Neuron (in vitro differentiated cells): ENCODE data around the gene ITPKC.
"Not testable (repeated sequence)": the region's sequence is repeated elsewhere in the genome, so short reads cannot be mapped to it uniquely, and the experiment has no call there.

Source experiments
- H2AFZ ChIP-seq: one replicate; pipeline ENCODE4 v1.6.1; 2013; ENCODE audit warnings: low read depth, mild to moderate bottlenecking, inconsistent platforms, low read length, moderate library complexity
- H3K27me3 ChIP-seq: one replicate; pipeline ENCODE4 v1.6.1; 2013; ENCODE audit warnings: low read length; ENCODE audit not compliant: insufficient read depth
- H3K36me3 ChIP-seq: one replicate; pipeline ENCODE4 v1.6.1; 2013; ENCODE audit warnings: low read length; ENCODE audit not compliant: insufficient read depth
- H3K4me1 ChIP-seq: one replicate; pipeline ENCODE4 v1.6.1; 2013; ENCODE audit warnings: low read length; ENCODE audit not compliant: insufficient read depth
- H3K4me3 ChIP-seq: 2 replicates; pipeline ENCODE4 v1.5.1; 2013; ENCODE audit warnings: mild to moderate bottlenecking, low read length, moderate library complexity
- H3K9me3 ChIP-seq: one replicate; pipeline ENCODE4 v1.6.1; 2013; ENCODE audit warnings: low read length

Gene ITPKC

DNA sequence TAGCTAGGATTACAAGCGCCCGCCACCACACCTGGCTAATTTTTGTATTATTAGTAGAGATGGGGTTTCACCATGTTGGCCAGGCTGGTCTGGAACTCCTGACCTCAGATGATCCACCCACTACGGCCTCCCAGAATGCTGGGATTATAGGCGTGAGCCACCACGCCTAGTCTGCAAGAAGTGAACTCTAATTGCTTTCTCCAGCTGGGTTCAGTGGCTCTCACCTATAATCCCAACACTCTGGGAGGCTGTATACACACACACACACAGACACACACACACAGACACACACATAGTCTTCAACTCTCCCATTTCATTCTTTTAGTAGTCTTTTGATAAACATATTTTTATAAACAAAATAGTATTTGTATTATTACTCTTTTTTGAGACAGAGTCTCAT lies 13.2 kb downstream of the ITPKC start:
- H3K9me3 ChIP-seq, H2AFZ ChIP-seq, H3K4me3 ChIP-seq, H3K4me1 ChIP-seq, H3K27me3 ChIP-seq: not testable (repeated sequence)
- peaks cover 74% of the 10 kb centered on the region for H3K36me3 ChIP-seq

DNA sequence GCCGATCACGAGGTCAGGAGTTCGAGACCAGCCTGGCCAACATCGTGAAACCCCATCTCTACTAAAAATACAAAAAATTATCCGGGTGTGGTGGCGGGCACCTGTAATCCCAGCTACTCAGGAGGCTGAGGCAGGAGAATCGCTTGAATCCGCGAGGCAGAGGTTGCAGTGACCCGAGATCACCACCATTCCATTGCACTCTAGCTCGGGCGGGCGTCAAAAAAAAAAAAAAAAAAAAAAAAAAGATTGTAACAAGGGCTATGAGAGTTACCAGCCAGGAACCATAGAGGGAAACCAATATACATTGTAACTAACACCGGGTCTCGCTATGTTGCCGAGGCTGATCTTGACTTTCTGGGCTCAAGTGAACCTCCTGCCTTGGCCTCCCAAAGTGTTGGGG lies 15.4 kb downstream of the ITPKC start:
- H3K4me1 ChIP-seq, H3K9me3 ChIP-seq, H3K27me3 ChIP-seq, H2AFZ ChIP-seq, H3K4me3 ChIP-seq: not testable (repeated sequence)
- H3K36me3 ChIP-seq = peaks cover 81% of the 10 kb centered on the region

DNA sequence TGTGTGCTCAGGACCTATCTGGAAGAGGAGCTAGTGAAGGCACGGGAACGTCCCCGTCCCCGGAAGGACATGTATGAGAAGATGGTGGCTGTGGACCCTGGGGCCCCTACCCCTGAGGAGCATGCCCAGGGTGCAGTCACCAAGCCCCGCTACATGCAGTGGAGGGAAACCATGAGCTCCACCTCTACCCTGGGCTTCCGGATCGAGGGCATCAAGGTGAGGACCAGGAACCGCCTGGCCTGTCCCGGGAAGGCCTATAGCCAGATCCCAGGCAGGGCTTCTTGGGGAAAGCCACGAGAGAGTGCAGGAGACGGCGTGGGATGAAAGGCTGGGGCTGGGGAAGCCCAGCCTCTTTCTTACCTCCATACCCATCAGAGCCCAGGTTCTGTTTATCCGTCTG lies 16.2 kb downstream of the ITPKC start:
- Histone ChIP-seq H3K9me3 (peaks cover 2% of the 10 kb centered on the region), H3K4me1 (no peaks in the 10 kb centered on the region), H3K4me3 (no peak overlapping the region), H3K27me3 (no peaks in the 10 kb centered on the region), H3K36me3 (peaks cover 76% of the 10 kb centered on the region), H2AFZ (no peak overlapping the region)

DNA sequence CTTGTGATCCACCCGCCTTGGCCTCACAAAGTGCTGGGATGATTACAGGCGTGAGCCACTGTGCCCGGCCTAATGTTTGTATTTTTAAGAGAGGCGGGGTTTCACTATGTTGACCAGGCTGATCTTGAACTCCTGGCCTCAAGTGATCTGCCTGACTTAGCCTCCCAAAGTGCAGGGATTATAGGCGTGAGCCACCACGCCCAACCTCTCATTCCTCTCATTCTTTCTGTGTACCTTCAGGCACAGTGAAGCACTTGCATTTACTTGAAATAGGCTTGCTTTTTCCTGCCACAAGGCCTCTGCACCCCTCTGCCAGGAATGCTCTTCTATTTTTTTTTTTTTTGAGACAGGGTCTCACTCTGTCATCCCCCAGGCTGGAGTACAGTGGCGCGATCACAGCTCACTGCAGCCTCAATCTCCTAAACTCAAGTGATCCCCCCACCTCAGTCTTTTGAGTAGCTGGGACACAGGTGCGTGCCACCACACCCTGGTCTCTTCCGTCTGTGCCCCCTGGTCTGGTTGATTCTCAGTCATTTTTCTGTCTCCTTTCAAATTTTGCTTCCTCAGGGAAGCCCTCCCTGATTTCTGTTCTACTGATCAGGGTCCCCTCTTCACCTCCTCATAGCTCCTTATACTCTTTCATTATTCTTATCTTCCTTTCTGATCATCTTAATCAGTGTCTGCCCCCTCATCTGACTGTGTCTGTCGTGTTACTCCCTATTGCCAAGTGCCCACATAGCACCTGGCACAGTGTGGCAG lies 18.3 kb downstream of the ITPKC start:
- Histone ChIP-seq H3K4me1 (no peaks in the 10 kb centered on the region), H3K36me3 (peaks cover 82% of the 10 kb centered on the region), H3K4me3 (no peak overlapping the region), H3K27me3 (no peaks in the 10 kb centered on the region), H3K9me3 (peaks cover 2% of the 10 kb centered on the region), H2AFZ (no peak overlapping the region)

DNA sequence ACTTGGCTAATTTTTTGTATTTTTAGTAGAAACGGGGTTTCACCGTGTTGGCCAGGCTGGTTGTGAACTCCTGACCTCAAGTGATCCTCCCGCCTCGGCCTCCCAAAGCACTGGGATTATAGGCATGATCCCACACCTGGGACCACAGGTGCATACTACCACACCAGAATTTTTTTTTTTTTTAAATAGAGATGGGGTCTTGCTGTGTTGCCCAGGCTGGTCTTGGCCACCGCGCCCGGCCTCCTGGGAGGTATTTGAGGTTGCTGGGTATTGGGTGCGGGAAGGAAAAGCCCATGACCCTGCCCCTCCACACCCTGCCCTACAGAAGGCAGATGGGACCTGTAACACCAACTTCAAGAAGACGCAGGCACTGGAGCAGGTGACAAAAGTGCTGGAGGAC lies 19.7 kb downstream of the ITPKC start:
- Histone ChIP-seq H3K36me3 (peaks cover 68% of the 10 kb centered on the region), H3K27me3 (no peaks in the 10 kb centered on the region), H2AFZ (no peak overlapping the region), H3K4me3 (no peak overlapping the region), H3K9me3 (no peaks in the 10 kb centered on the region), H3K4me1 (no peaks in the 10 kb centered on the region)

DNA sequence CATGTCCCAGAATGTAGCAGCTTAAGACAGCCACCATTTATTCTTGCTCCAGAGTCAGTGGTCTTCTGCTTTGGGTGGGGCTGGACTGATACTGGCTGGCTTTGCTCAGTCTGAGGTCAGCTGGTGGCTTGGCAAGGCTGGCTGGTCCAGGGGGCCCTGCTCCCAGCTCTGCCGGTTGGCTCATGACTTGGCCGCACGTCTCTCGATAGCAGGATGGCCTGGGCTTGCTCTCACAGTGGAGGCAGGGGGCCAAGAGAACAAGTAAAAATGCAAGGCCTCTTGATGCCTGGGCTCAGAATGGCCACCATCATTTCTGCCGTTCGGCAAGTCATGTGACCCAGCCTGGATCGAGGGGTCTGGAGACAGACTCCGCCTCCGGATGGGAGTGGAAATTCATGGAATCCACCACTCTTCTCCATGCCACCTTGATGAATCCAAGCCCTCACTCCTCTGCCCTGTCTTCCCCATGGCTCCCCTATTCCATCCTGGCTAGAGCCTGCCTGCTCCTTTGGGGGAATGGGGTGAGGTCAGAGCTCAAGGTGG lies 20.3 kb downstream of the ITPKC start:
- Histone ChIP-seq H3K4me3 (no peak overlapping the region), H3K36me3 (peaks cover 66% of the 10 kb centered on the region), H3K4me1 (no peaks in the 10 kb centered on the region), H3K27me3 (no peaks in the 10 kb centered on the region), H2AFZ (no peak overlapping the region), H3K9me3 (no peaks in the 10 kb centered on the region)

DNA sequence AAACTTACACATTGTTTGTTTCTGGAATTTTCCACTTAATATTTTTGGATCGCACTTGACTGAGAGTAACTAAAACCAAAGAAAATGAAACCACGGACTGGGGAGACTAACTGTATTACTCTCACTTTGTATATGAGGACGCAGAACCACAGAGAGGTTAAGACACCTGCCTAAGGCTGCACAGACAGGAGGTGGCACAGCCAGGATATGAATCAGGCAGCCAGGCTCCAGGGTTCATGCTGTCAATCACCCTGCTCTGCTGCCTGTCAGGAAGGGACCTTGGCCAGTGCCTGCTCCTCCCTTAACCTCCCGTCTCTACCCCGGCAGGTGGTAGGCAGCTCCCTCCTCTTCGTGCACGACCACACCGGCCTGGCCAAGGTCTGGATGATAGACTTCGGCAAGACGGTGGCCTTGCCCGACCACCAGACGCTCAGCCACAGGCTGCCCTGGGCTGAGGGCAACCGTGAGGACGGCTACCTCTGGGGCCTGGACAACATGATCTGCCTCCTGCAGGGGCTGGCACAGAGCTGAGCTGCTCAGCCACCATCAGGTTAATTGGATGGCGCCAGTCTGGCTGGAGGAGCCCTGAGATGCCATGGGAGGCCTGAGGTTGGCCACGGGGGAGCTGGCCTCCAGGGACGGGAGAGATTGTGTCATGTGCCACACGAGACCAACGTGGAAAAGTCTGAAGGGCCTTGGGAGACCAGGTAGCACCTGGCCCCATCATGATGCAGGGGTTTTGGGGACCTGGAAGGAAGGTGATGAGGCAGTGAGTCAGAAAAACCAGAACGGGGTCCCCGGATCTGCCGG lies 22.3 kb downstream of the ITPKC start:
- H3K36me3 ChIP-seq = peaks cover 52% of the 10 kb centered on the region
- H3K9me3 ChIP-seq = no peaks in the 10 kb centered on the region
- no peak overlapping the region for H3K4me3 ChIP-seq
- H3K4me1 ChIP-seq = no peaks in the 10 kb centered on the region
- H3K27me3 ChIP-seq = no peaks in the 10 kb centered on the region
- no peak overlapping the region for H2AFZ ChIP-seq

DNA sequence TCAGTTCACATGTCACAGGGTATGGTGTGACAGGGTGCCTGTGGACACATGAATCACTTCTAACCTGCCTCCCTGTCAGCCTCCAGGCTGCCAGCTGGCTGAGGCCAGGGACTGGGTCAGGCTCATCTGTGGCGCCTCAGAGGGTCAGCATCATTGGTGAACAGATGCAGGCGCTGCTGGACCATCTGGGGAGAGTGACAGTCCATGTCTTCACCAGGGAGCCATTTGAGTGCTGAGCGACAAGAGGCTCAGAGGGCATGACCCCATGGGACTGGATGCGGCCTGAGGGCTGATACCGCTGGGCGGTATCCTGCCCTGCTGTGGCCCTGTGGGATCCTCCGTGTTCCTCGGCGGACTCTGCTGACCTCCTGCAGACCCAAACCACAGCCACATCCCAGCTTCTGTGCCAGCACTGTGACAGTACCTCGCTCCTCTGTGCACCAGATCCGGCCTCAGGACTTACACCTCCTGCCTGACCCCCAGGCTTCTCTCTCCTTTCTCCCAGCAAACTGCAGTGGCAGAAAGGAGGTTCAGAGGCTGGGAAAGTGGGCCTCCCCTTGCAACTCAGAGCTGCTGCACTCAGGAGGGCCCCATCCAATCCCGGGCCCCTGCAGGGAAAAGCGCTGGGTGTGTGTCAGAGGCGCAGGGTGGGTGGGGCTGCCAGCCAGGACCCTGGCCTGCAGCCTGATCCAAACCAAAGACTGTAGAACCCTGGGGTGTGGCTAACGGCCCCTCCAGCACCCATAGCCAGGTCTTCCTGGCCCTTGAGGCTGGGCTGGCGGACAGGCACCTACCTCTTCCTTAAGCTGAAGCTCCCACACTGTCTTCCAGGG lies 23.2 kb downstream of the ITPKC start:
- peaks cover 44% of the 10 kb centered on the region for H3K36me3 ChIP-seq
- no peak overlapping the region for H2AFZ ChIP-seq
- no peak overlapping the region for H3K4me3 ChIP-seq
- no peaks in the 10 kb centered on the region for H3K27me3 ChIP-seq
- H3K4me1 ChIP-seq = no peaks in the 10 kb centered on the region
- no peaks in the 10 kb centered on the region for H3K9me3 ChIP-seq

- Histone ChIP-seq H3K4me3 (no peak overlapping the region), H3K36me3 (peaks cover 38% of the 10 kb centered on the region), H3K9me3 (no peaks in the 10 kb centered on the region), H3K27me3 (no peaks in the 10 kb centered on the region), H3K4me1 (no peaks in the 10 kb centered on the region), H2AFZ (no peak overlapping the region)
Measured at GRCh38 chr19:40740747-40741146, 23.8 kb downstream of the ITPKC start.

DNA sequence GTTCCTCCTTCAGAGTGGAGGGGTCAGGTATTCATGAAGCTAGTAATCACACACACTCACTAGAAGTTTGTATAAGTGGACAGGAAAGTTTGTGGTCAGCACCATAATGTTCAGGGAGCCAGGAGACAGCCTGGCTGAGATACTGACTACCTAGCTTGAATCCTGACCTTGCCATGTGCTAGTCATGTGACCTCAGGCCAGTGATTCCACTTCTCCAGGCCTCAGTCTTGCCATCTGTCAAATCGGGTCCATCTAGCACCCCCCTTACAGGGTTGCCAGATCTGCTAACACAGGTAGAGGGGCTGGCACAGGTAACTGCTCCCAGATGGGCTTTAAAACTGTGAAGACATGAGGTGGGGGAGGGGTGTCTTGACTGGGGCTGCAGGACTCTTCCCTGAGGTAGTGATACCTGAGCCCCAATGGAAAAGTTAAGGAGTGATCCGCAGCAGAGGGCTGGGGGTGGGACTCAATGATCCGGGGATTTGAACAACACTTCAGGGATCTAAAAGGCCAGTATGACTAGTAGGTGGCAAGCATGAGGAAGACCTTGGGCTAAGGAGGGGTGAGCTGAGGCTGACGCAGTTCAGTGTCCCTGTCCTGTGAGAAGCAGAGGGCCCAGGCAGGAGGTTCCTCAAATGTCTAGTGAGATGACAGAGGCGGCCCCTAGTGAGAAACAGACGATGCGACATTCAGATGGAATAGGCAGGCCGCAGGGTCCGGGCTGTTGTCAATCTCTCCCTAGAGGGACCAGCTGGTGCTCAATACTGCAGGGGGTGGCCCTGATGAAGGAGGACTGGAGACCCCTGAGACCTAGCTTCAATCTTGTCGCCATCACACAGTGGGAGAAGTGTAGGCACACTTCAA lies 24.8 kb downstream of the ITPKC start:
- no peaks in the 10 kb centered on the region for H3K27me3 ChIP-seq
- H3K9me3 ChIP-seq = no peaks in the 10 kb centered on the region
- no peak overlapping the region for H2AFZ ChIP-seq
- no peaks in the 10 kb centered on the region for H3K4me1 ChIP-seq
- peaks cover 30% of the 10 kb centered on the region for H3K36me3 ChIP-seq
- H3K4me3 ChIP-seq = no peak overlapping the region

GRCh38 chr19:40742477-40742876 lies 25.6 kb downstream of the ITPKC start:
- H3K4me3 ChIP-seq = no peak overlapping the region
- H3K27me3 ChIP-seq = no peaks in the 10 kb centered on the region
- H3K4me1 ChIP-seq = no peaks in the 10 kb centered on the region
- peaks cover 22% of the 10 kb centered on the region for H3K36me3 ChIP-seq
- H3K9me3 ChIP-seq = no peaks in the 10 kb centered on the region
- H2AFZ ChIP-seq = no peak overlapping the region

- no peaks in the 10 kb centered on the region for H3K9me3 ChIP-seq
- peaks cover 21% of the 10 kb centered on the region for H3K36me3 ChIP-seq
- H3K4me3 ChIP-seq = no peak overlapping the region
- no peaks in the 10 kb centered on the region for H3K4me1 ChIP-seq
- H2AFZ ChIP-seq = no peak overlapping the region
- H3K27me3 ChIP-seq = no peaks in the 10 kb centered on the region
Measured at GRCh38 chr19:40742886-40743285, 26.0 kb downstream of the ITPKC start.
